NT2/D1 (cell line): ENCODE results near the gene CACFD1.

Source experiments
- DNase-seq: peaks from one replicate; pipeline ENCODE4 v3.0.0-alpha.2; 2011; ENCODE audit warnings: low read depth, low spot score
- H3K27me3 ChIP-seq: 2 replicates; pipeline ENCODE4 v1.6.0; 2011; ENCODE audit warnings: mild to moderate bottlenecking; ENCODE audit not compliant: insufficient read length, insufficient read depth
- H3K36me3 ChIP-seq: 2 replicates; pipeline ENCODE4 v1.6.1; 2011; ENCODE audit warnings: mild to moderate bottlenecking, low read length, mixed read lengths; ENCODE audit not compliant: insufficient read depth, insufficient read length
- H3K4me1 ChIP-seq: 2 replicates; pipeline ENCODE4 v1.5.1; 2011; ENCODE audit not compliant: insufficient read depth, insufficient read length
- H3K4me3 ChIP-seq: 2 replicates; pipeline ENCODE4 v1.5.1; 2011; ENCODE audit warnings: low read depth; ENCODE audit not compliant: insufficient read length
- H3K9ac ChIP-seq: 2 replicates; pipeline ENCODE4 v1.6.0; 2011; ENCODE audit warnings: low read depth; ENCODE audit not compliant: insufficient read length
- H3K9me3 ChIP-seq: 2 replicates; pipeline ENCODE4 v1.5.1; 2011; ENCODE audit warnings: mild to moderate bottlenecking, low read length; ENCODE audit not compliant: insufficient read depth
- SUZ12 ChIP-seq: IDR thresholded peaks from 2 replicates; pipeline ENCODE4 v1.6.1; 2011; ENCODE audit not compliant: insufficient read length, insufficient read depth; ENCODE audit errors: extremely low read depth
- YY1 ChIP-seq: IDR thresholded peaks from 2 replicates; pipeline ENCODE4 v1.6.1; 2011; ENCODE audit not compliant: insufficient read length, insufficient read depth
- ZNF274 ChIP-seq: IDR thresholded peaks from 2 replicates; pipeline ENCODE4 v1.6.1; 2011; ENCODE audit warnings: mild to moderate bottlenecking, low read depth, low read length

The CACFD1 gene

DNA sequence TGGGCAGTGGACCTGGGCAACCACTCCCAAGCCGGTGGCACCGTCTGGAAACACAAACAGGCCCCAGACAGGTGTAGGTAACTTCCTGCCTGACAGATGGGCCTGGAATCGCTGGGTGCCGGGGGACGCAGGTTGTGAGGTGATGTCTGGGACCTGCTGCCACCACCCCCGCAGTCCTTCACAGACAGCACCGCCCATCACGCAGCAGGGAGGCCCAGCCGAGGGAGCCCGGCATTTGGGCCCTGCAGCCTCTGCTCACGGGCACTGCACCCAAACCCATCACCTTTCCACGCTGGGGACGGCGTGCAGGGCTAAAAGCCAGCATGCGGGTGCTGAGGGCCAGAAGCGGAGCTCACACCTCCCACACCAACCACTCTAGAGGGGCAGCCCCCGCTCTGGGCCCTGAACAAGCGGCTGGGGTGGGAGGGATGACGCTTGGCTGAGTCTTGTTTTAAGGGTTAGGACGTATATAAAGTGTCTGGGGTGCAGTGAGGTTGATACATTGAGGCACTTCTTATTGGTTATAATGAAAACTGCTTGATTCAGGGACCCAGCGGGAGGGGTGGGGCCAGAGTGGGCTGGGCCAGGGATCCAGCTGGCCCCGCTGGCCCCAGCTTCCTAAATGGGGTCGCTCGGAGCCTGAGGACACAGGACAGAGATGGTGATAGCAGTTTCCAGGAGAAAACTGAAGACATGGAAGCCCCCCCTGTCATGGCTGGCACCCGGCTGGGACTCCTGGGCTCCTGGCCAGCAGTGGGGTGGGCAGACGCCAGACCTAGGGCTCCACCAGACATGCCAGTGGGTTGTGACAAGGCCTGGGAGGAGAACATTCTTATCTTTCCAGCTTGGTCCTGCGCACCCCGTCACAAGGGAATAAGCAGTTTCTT lies 53.7 kb downstream of the CACFD1 start:
- H3K9me3 ChIP-seq: no peaks in the 10 kb centered on the region
- H3K27me3 ChIP-seq: no peaks in the 10 kb centered on the region
- H3K4me1 ChIP-seq: peaks cover 16% of the 10 kb centered on the region
- H3K4me3 ChIP-seq: no peak overlapping the region
- H3K9ac ChIP-seq: no peak overlapping the region
- TF ChIP-seq SUZ12: no peak
- TF ChIP-seq YY1: no peak
- no peak for TF ChIP-seq ZNF274
- DNase-seq: no peak
- no peaks in the 10 kb centered on the region for H3K36me3 ChIP-seq

DNA sequence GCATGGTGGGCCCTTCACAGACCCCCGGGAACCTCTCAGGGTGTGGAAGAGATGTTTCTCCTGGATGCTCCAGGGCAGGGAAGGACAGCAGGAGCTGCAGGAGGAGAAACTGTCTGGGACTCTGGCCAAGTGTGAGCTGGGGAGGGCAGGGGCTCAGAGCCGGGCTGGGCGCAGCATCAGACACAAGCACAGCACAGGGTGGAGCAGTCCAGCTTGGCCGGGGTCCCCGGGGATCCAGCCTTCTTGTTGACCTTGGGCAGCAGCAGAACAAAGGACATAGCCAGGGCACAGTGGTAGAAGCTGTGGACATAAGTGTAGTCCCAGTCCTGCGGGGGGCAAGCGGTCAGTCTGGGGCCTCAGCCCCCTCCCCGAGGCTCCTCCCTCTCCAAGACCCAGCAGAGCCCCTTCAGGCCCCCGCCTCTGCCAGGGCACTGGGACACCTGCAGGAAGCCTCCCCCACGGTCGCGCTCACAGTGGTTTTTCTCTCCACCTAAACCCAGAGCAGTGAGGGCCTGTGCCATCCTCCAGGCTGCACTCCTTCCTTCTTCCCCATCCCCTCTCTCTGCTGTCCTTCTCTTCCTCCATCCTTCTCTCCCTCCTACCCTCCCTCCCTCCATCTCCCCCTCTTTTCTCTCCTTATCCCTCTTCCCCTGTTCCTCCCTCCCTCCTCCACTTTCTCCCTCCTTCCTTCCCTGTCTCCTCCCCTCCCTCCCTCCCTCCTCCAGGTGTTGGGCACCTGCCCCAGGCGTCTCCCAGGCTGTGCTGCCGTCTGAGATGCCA lies 54.9 kb downstream of the CACFD1 start:
- Histone ChIP-seq H3K9me3 (no peaks in the 10 kb centered on the region), H3K27me3 (no peaks in the 10 kb centered on the region), H3K36me3 (no peaks in the 10 kb centered on the region), H3K9ac (no peak overlapping the region), H3K4me1 (peaks cover 14% of the 10 kb centered on the region), H3K4me3 (no peak overlapping the region)
- TF ChIP-seq YY1 (no peak), SUZ12 (no peak), ZNF274 (no peak)
- DNase-seq: no peak

DNA sequence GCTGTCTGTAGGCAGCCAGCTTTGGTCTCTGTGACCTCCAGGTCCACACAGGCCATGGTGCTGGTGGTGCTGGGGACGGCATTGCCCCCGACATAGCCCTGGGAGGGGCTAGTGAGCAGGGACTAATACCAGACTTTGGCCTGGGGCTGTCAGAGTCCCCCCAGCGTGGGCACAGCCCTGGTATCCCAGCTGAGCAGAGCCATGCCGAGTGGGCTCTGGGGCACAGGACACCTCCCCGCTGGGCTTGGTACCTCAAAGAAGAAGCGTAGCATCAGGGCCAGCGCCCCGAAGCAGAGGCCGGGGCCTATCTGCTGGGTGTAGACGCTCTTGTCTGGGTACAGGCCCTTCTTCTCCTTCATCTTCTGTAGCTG lies 55.4 kb downstream of the CACFD1 start:
- peaks cover 11% of the 10 kb centered on the region for H3K4me1 ChIP-seq
- H3K9me3 ChIP-seq: no peaks in the 10 kb centered on the region
- H3K4me3 ChIP-seq: no peak overlapping the region
- H3K27me3 ChIP-seq: no peaks in the 10 kb centered on the region
- DNase-seq: no peak
- TF ChIP-seq ZNF274 (no peak), YY1 (no peak), SUZ12 (no peak)
- no peak overlapping the region for H3K9ac ChIP-seq
- H3K36me3 ChIP-seq: no peaks in the 10 kb centered on the region

DNA sequence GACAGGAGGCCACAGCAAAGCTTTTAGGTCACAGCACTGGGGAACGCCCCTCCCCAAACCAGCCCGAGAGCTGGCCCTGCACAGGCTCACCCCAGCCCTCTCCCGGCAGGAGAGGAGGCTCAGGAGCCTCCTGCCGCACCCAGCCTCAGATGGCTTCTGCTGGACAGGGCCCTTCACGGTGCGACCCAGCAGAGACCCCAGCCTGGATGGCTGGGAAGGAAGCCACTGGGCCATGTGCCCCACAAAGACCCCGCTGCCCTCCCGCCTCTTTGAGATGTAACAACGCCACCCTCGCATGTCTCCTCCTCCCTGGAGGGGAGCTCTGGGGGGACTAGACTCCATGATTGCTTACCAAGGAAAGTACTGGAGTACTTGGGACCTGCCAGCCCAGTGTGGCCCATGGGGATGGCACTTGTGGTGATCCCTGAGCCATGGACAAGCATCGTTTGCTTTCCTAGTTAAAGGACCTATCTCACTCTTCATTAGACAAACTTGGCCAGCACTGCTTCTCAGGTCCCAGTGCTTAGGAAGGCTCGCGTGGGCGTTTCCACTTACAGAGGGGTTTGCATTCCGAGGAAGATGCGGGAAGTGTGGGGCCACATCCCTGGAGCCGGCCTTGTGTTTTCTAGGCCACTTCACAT lies 56.0 kb downstream of the CACFD1 start:
- H3K9ac ChIP-seq: no peak overlapping the region
- H3K4me3 ChIP-seq: no peak overlapping the region
- no peak for DNase-seq
- H3K4me1 ChIP-seq: peaks cover 11% of the 10 kb centered on the region
- H3K36me3 ChIP-seq: no peaks in the 10 kb centered on the region
- no peak for TF ChIP-seq SUZ12
- no peak for TF ChIP-seq YY1
- TF ChIP-seq ZNF274: no peak
- no peaks in the 10 kb centered on the region for H3K9me3 ChIP-seq
- H3K27me3 ChIP-seq: no peaks in the 10 kb centered on the region

DNA sequence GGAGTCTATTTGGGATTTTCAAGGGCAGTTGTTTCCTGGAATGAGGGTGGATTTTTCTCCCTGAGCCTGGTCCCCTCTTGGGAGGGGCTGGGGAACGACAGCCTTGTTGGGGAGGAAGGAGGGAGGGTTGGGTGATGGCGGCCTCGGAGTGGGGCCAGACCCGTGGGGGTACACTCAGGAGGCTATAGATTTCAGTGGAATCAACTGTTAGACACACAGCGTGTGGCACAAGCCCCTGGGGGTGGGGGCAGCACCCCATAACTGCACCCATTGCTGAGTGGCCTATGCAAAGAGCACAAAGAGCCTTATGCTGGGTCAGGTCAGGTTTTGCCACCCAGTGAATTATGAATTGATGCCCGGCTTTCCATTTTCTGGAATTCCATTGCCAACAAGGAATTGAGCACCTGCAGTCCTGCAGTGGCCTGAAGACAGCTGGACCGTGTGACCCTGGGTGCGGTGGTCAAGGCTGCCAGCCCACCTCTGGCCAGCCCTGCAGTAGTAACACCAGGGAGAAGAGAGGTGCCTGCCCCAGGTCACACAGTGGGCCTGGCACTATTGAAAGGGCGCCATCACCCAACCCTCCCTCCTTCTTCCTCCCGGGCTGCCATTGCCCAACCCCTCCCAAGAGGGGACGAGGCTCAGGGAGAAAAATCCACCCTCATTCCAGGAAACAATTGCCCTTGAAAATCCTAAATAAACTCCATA lies 56.6 kb downstream of the CACFD1 start:
- Histone ChIP-seq H3K36me3 (no peaks in the 10 kb centered on the region), H3K27me3 (no peaks in the 10 kb centered on the region), H3K9me3 (no peaks in the 10 kb centered on the region), H3K9ac (no peak overlapping the region), H3K4me3 (no peak overlapping the region), H3K4me1 (peaks cover 11% of the 10 kb centered on the region)
- no peak for TF ChIP-seq ZNF274
- TF ChIP-seq SUZ12: no peak
- TF ChIP-seq YY1: no peak
- DNase-seq: no peak

DNA sequence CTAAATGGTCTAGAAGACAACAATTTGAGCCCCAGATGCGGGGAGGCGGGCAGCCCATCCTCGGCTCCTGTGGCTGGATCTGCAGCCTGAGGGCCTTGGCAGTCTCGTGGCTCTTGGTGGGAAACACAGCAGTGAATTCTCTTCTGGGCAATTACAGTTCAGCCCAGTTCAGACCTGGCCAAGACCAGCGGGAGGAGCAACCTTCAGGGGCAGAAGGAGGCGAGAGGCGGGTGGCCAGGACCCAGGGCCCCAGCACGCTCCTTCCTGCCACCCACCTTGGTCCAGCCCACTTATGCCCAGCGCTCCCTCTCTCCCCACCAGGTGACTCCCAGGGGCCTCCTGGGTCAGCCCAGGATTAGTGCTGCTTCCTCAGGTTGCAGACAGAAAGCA lies 57.2 kb downstream of the CACFD1 start:
- TF ChIP-seq SUZ12: no peak
- TF ChIP-seq YY1: no peak
- no peak for TF ChIP-seq ZNF274
- no peak for DNase-seq
- Histone ChIP-seq H3K27me3 (no peaks in the 10 kb centered on the region), H3K9ac (no peak overlapping the region), H3K4me3 (no peak overlapping the region), H3K9me3 (no peaks in the 10 kb centered on the region), H3K36me3 (no peaks in the 10 kb centered on the region), H3K4me1 (peaks cover 11% of the 10 kb centered on the region)
